Measurements from ENCODE around the gene WDFY4. TPM values are rescaled to one million over a fixed set of nuclear protein-coding genes. Genes with fewer than 3 reads are reported as not detected.

Gene WDFY4
- total and polyA plus RNA-seq, 2 of the 13 experiments (the other 11 are each of a cell fraction or from before 2014, with no cell fraction given): not detected

DNA sequence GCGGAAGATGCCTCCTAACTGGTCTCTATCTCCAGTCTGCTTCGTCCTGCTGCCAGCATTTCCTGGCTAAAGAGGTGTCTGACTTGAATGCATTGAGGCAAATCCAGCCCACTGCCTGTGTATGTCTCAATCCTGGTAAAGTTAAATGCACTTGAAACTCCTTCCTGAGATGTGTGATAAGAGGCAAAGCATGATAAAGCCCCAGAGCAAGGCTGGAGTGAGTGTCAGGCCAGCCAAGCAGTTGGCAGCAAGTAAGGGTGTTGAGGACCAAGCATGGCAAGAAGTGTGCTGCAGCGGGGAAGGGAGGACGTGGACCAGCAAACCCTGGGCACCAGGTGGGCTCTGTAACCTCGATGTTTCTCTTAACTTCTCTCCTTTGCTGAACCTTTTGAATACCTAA, 225.9 kb downstream of the WDFY4 start:
- no peak overlapping the region for H3K27ac ChIP-seq (ENCODE audit: extremely low read length, insufficient read depth, low read length)
- ChIA-PET CTCF (ENCODE audit: low intra/inter-chr PET ratio, low total read pairs) (no interaction called here), POLR2A (no interaction called here)
- no peak for DNase-seq (ENCODE audit: low spot score)
- in situ Hi-C loops (cut with HindIII; ENCODE audit: extremely low pct_ligation_motif_present, low pct_unique_long_range_greater_than_20kb) (no loop called here), intact Hi-C loops (cut with micrococcal nuclease; ENCODE audit: unreplicated experiment) (no loop called here)
- H3K79me2 ChIP-seq (ENCODE audit: insufficient read depth, low read length): no peaks in the 10 kb centered on the region
- H3K9ac ChIP-seq (ENCODE audit: insufficient read depth, low read depth, low read length): no peak overlapping the region
- H3K4me3 ChIP-seq (replicated peaks in 1 of 3; ENCODE audit: insufficient read depth in 1 of 3, low read depth in 2 of 3, low read length in 3 of 3): no peak overlapping the region
- no peaks in the 10 kb centered on the region for H3K36me3 ChIP-seq (replicated peaks in 1 of 2; ENCODE audit: control insufficient read depth in 1 of 2, insufficient read depth in 2 of 2, low read length in 2 of 2)
- no peak for FAIRE-seq
- no peak for ATAC-seq
- no peaks in the 10 kb centered on the region for H3K9me3 ChIP-seq (ENCODE audit: low read length)
- TF ChIP-seq PTBP1 (IDR thresholded peaks at IDR 0.05; ENCODE audit: low read depth, low read length, poor library complexity, severe bottlenecking) (no peak), HNRNPL (IDR thresholded peaks at IDR 0.05; ENCODE audit: low read depth, low read length) (no peak), ZNF724P (CRISPR knock-in tag; IDR thresholded peaks at IDR 0.05; ENCODE audit: borderline replicate concordance) (no peak), ZNF556 (CRISPR knock-in tag; IDR thresholded peaks at IDR 0.05; ENCODE audit: borderline replicate concordance) (no peak), TEAD2 (CRISPR knock-in tag; IDR thresholded peaks at IDR 0.05) (no peak), ZNF572 (CRISPR knock-in tag; IDR thresholded peaks at IDR 0.05) (no peak)
- TF ChIP-seq, protein P1, sequence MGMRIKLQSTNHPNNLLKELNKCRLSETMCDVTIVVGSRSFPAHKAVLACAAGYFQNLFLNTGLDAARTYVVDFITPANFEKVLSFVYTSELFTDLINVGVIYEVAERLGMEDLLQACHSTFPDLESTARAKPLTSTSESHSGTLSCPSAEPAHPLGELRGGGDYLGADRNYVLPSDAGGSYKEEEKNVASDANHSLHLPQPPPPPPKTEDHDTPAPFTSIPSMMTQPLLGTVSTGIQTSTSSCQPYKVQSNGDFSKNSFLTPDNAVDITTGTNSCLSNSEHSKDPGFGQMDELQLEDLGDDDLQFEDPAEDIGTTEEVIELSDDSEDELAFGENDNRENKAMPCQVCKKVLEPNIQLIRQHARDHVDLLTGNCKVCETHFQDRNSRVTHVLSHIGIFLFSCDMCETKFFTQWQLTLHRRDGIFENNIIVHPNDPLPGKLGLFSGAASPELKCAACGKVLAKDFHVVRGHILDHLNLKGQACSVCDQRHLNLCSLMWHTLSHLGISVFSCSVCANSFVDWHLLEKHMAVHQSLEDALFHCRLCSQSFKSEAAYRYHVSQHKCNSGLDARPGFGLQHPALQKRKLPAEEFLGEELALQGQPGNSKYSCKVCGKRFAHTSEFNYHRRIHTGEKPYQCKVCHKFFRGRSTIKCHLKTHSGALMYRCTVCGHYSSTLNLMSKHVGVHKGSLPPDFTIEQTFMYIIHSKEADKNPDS (CRISPR knock-in tag; IDR thresholded peaks at IDR 0.05): no peak
- H2AFZ ChIP-seq (ENCODE audit: low read length): no peak overlapping the region
- no TSS peak for BruUV-seq (replicated peaks)
- peaks cover 0 to 9% of the 10 kb centered on the region in 2 experiments; a peak in 1 of 5 replicates for H3K27me3 ChIP-seq (ENCODE audit: control insufficient read depth in 1 of 2, insufficient read depth in 2 of 2, low read length in 2 of 2)
- H3K4me2 ChIP-seq (ENCODE audit: low read depth, low read length): no peak overlapping the region
- no peaks in the 10 kb centered on the region for H3K4me1 ChIP-seq (ENCODE audit: insufficient read depth, low read length)
- WGBS (ENCODE audit: low lambda C conversion rate): 32% methylated on average over 5 of the region's 5 CpGs
- no peaks in the 10 kb centered on the region for H4K20me1 ChIP-seq (ENCODE audit: insufficient read depth, low read length)

DNA sequence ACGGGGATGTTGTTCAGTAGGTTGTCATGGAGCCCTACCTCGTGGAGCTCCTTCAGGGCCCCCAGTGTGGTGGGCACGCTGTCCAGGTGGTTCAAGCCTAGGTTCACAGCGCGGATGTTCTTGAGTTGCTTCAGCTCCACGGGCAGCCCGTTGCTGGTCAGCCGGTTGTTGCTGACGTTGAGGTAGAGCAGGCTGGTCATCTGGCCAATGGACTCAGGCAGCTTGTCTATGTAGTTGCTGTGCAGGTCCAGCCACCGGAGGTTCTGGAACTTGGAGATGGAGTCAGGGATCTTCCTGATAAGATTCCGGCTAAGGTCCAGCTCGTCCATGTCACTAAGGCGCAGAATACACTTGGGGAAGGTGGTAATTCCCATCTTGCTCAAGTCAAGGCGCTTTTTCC, 229.0 kb downstream of the WDFY4 start:
- Histone ChIP-seq H3K27ac (ENCODE audit: extremely low read length, insufficient read depth, low read length) (no peak overlapping the region), H3K4me2 (ENCODE audit: low read depth, low read length) (no peak overlapping the region), H3K27me3 (ENCODE audit: control insufficient read depth in 1 of 2, insufficient read depth in 2 of 2, low read length in 2 of 2) (peaks cover 0 to 5% of the 10 kb centered on the region in 2 experiments; a peak in 1 of 5 replicates), H3K4me1 (ENCODE audit: insufficient read depth, low read length) (no peaks in the 10 kb centered on the region), H3K4me3 (replicated peaks in 1 of 3; ENCODE audit: insufficient read depth in 1 of 3, low read depth in 2 of 3, low read length in 3 of 3) (no peak overlapping the region), H3K79me2 (ENCODE audit: insufficient read depth, low read length) (no peaks in the 10 kb centered on the region), H3K9me3 (ENCODE audit: low read length) (no peaks in the 10 kb centered on the region), H3K36me3 (replicated peaks in 1 of 2; ENCODE audit: control insufficient read depth in 1 of 2, insufficient read depth in 2 of 2, low read length in 2 of 2) (no peaks in the 10 kb centered on the region), H4K20me1 (ENCODE audit: insufficient read depth, low read length) (no peaks in the 10 kb centered on the region), H2AFZ (ENCODE audit: low read length) (no peak overlapping the region), H3K9ac (ENCODE audit: insufficient read depth, low read depth, low read length) (no peak overlapping the region)
- ChIA-PET CTCF (ENCODE audit: low intra/inter-chr PET ratio, low total read pairs) (no interaction called here), POLR2A (no interaction called here)
- in situ Hi-C loops (cut with HindIII; ENCODE audit: extremely low pct_ligation_motif_present, low pct_unique_long_range_greater_than_20kb): no loop called here
- FAIRE-seq (no peak), ATAC-seq (no peak), DNase-seq (ENCODE audit: low spot score) (no peak)
- BruUV-seq (replicated peaks): no TSS peak
- intact Hi-C loops (cut with micrococcal nuclease; ENCODE audit: unreplicated experiment): no loop called here
- 16% methylated on average over 7 of the region's 14 CpGs for WGBS (ENCODE audit: low lambda C conversion rate)
- TF ChIP-seq SIN3A (IDR thresholded peaks at IDR 0.05; ENCODE audit: borderline replicate concordance, low read depth, low read length): no peak
- TF ChIP-seq, protein P2, sequence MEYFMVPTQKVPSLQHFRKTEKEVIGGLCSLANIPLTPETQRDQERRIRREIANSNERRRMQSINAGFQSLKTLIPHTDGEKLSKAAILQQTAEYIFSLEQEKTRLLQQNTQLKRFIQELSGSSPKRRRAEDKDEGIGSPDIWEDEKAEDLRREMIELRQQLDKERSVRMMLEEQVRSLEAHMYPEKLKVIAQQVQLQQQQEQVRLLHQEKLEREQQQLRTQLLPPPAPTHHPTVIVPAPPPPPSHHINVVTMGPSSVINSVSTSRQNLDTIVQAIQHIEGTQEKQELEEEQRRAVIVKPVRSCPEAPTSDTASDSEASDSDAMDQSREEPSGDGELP (IDR thresholded peaks at IDR 0.05; ENCODE audit: borderline replicate concordance, low read depth): no peak
- no peak for TF ChIP-seq ZFAT (CRISPR knock-in tag; conservative IDR thresholded peaks at IDR 0.05)
- no peak for TF ChIP-seq ZNF879 (CRISPR knock-in tag; IDR thresholded peaks at IDR 0.05)
- TF ChIP-seq JUND (CRISPR knock-in tag; IDR thresholded peaks at IDR 0.05): no peak
- TF ChIP-seq, protein P3, sequence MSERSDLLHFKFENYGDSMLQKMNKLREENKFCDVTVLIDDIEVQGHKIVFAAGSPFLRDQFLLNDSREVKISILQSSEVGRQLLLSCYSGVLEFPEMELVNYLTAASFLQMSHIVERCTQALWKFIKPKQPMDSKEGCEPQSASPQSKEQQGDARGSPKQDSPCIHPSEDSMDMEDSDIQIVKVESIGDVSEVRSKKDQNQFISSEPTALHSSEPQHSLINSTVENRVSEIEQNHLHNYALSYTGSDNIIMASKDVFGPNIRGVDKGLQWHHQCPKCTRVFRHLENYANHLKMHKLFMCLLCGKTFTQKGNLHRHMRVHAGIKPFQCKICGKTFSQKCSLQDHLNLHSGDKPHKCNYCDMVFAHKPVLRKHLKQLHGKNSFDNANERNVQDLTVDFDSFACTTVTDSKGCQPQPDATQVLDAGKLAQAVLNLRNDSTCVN (CRISPR knock-in tag; IDR thresholded peaks at IDR 0.05; ENCODE audit: borderline replicate concordance): no peak

Measured in HepG2 (cell line).